CD14-positive monocyte (primary cell): Measurements from ENCODE around the gene RER1. TPM values are rescaled to one million over a fixed set of nuclear protein-coding genes. Genes with fewer than 3 reads are reported as not detected.

Experiments used
- DNase-seq, 3 donors: peaks; one replicate each; pipeline ENCODE4 v3.0.0-alpha.2; 2011 to 2022
- H2AFZ ChIP-seq: 2 replicates; pipeline ENCODE4 v1.6.0; 2012; ENCODE audit warnings: mild to moderate bottlenecking, low read depth, low read length, inconsistent platforms; ENCODE audit not compliant: insufficient read depth, poor library complexity, severe bottlenecking
- H3K27ac ChIP-seq, 2 donors: 1 replicate in 1 of 2; 2 replicates in 1 of 2; pipeline ENCODE4 v1.5.1; 2012 to 2013; ENCODE audit warnings: low read length in 2 of 2, control low read depth in 1 of 2, inconsistent platforms in 1 of 2, low read depth in 1 of 2, mild to moderate bottlenecking in 1 of 2
- H3K27me3 ChIP-seq, 2 donors: one replicate each; pipeline versions ENCODE4 v1.6.0 to v1.6.1; 2011 to 2013; ENCODE audit warnings: low read length in 2 of 2; ENCODE audit not compliant: control insufficient read depth in 2 of 2, insufficient read depth in 2 of 2
- H3K36me3 ChIP-seq, 2 donors: replicated peaks in 1 of 2; 1 replicate in 1 of 2; 2 replicates in 1 of 2; pipeline versions ENCODE4 v1.5.1 to v1.6.1; 2012 to 2013; ENCODE audit warnings: low read length in 2 of 2, control low read depth in 1 of 2, inconsistent platforms in 1 of 2, mild to moderate bottlenecking in 1 of 2; ENCODE audit not compliant: insufficient read depth in 2 of 2, control insufficient read depth in 1 of 2
- H3K4me1 ChIP-seq, 2 donors: 1 replicate in 1 of 2; 2 replicates in 1 of 2; pipeline versions ENCODE4 v1.5.1 to v1.6.1; 2012 to 2013; ENCODE audit warnings: low read length in 2 of 2, control low read depth in 1 of 2, inconsistent platforms in 1 of 2, mild to moderate bottlenecking in 1 of 2, moderate library complexity in 1 of 2; ENCODE audit not compliant: insufficient read depth in 2 of 2, control insufficient read depth in 1 of 2
- H3K4me2 ChIP-seq: replicated peaks from 2 replicates; pipeline ENCODE3; 2012; ENCODE audit warnings: low read length, moderate library complexity, mild to moderate bottlenecking; ENCODE audit not compliant: poor library complexity, severe bottlenecking; ENCODE audit errors: extremely low read depth
- H3K4me3 ChIP-seq, 3 experiments: fragments of 200-600 bp in 1 of 3; sonication (generic) in 1 of 3; replicated peaks in 1 of 3; 1 replicate in 2 of 3; 2 replicates in 1 of 3; pipeline ENCODE4 v1.5.1; 2011 to 2013; ENCODE audit warnings: low read length in 3 of 3, mild to moderate bottlenecking in 3 of 3, control low read depth in 2 of 3, low read depth in 2 of 3, inconsistent platforms in 1 of 3, moderate library complexity in 1 of 3
- H3K79me2 ChIP-seq: 2 replicates; pipeline ENCODE4 v1.6.0; 2012; ENCODE audit warnings: mild to moderate bottlenecking, control low read depth, inconsistent platforms, low read length, moderate library complexity; ENCODE audit not compliant: insufficient read depth
- H3K9ac ChIP-seq: 2 replicates; pipeline ENCODE4 v1.6.0; 2017; ENCODE audit warnings: low read length, mild to moderate bottlenecking; ENCODE audit not compliant: insufficient read depth, poor library complexity, severe bottlenecking
- H3K9me3 ChIP-seq, 2 donors: replicated peaks in 1 of 2; 1 replicate in 1 of 2; 2 replicates in 1 of 2; pipeline versions ENCODE4 v1.5.1 to v1.6.1; 2012 to 2013; ENCODE audit warnings: low read length in 2 of 2, control low read depth in 1 of 2; ENCODE audit not compliant: control insufficient read depth in 1 of 2, insufficient read depth in 1 of 2
- H4K20me1 ChIP-seq: 2 replicates; pipeline ENCODE4 v1.6.0; 2012; ENCODE audit warnings: mild to moderate bottlenecking, low read length, control low read depth, moderate library complexity; ENCODE audit not compliant: insufficient read depth
- H3K27ac Mint-ChIP-seq, 7 donors: one replicate each; pipeline ENCODE4 v1.8.0; 2020; ENCODE audit warnings: mild to moderate bottlenecking in 7 of 7, mixed read lengths in 7 of 7, moderate library complexity in 6 of 7, inconsistent platforms in 2 of 7
- H3K27me3 Mint-ChIP-seq, 3 donors: one replicate each; pipeline ENCODE4 v1.8.0; 2021 to 2022; ENCODE audit warnings: low read depth in 3 of 3, mild to moderate bottlenecking in 3 of 3, mixed read lengths in 3 of 3, moderate library complexity in 3 of 3, inconsistent platforms in 1 of 3
- H3K36me3 Mint-ChIP-seq, 2 donors: one replicate each; pipeline ENCODE4 v1.8.0; 2020; ENCODE audit warnings: mixed read lengths in 2 of 2, inconsistent platforms in 1 of 2, mild to moderate bottlenecking in 1 of 2
- H3K4me1 Mint-ChIP-seq: one replicate; pipeline ENCODE4 v1.8.0; 2020; ENCODE audit warnings: mild to moderate bottlenecking, mixed read lengths
- H3K4me3 Mint-ChIP-seq, 2 donors: one replicate each; pipeline ENCODE4 v1.8.0; 2020; ENCODE audit warnings: mild to moderate bottlenecking in 2 of 2, mixed read lengths in 2 of 2, moderate library complexity in 1 of 2
- H3K9me3 Mint-ChIP-seq, 7 donors: one replicate each; pipeline ENCODE4 v1.8.0; 2020 to 2022; ENCODE audit warnings: mixed read lengths in 7 of 7, mild to moderate bottlenecking in 6 of 7, moderate library complexity in 6 of 7, inconsistent platforms in 2 of 7
- WGBS: methylation state at CpG from one replicate; pipeline ENCODE4 v1.1.5; 2013; ENCODE audit warnings: missing lambda C conversion rate; ENCODE audit not compliant: insufficient coverage; 5-methylcytosine and 5-hydroxymethylcytosine counted together
- intact Hi-C, 2 donors: fragments of 100-400 bp; cut with micrococcal nuclease; formaldehyde crosslinking; loops; one replicate each; pipeline versions ENCODE4 v1.15.0 to v1.15.1; 2023
- polyA plus RNA-seq, 3 donors: library from polyadenylated mRNA; depleted of rRNA in 1 of 3; unstranded in 2 of 3; stranded (reverse) in 1 of 3; fragments of 300-500 nt in 2 of 3; fragments of >200 nt in 1 of 3; fragmentation: Illumina TruSeq in 2 of 3; gene quantifications; 1 replicate in 2 of 3; 2 replicates in 1 of 3; pipeline ENCODE4 v1.2.3, GENCODE V29; 2012 to 2021
- TF ChIP-seq, protein P1 (sequence below): fragments of 200-600 bp; IDR thresholded peaks from one replicate; pipeline ENCODE4 v1.8.0; 2022; ENCODE audit warnings: antibody characterized with exemption, mild to moderate bottlenecking

The RER1 gene
- polyA plus RNA-seq, 3 donors: 98.3 to 235 (median 193) TPM

DNA sequence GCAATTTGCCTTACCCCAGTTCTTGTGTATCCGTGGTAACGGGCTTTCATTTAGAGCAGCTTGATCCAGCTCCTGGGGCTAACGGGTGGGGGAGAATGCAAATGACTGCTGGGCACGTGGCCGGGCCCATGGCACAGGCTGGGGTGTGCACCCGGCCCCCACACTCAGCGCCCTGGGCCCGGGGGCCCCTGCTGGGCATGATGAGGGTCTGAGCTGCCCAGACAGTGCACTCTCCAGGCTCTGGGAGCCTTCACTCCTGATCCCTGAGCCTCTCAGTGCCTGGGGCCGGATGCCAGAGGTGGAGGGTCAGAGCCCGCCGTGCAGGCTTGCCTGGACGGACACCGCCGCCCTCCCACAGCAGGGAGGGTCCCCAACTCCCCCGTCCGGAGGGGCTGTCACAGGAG lies 40.8 kb downstream of the RER1 start:
- 94% methylated on average over 13 of the region's 16 CpGs for WGBS
- H3K4me3 Mint-ChIP-seq: no peak overlapping the region

DNA sequence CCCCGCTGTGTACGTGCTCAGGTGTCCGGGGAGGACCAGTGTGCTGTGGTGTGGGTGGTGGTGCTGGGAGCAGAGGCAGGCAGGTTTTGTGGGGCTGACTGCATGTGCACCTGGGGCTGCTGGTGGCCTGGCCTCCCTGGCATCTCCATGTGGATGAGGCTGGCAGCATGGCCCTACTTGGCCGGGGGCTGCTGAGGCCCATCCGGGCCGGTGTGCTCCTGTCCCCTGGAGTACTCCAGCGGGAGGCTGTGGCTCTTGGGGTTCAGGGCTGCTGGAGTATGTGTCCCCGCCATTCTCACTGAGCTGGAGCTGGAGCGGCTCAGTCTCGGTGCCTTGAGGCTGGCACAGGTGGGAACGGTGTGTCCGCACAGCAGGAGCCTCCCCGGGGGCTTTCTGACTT lies 41.6 kb downstream of the RER1 start:
- H3K4me2 ChIP-seq: no peak overlapping the region
- peaks cover 4 to 16% (median 9%) of the 10 kb centered on the region in 3 donors for H3K27me3 Mint-ChIP-seq

More for the DNA sequence above, 40.8 kb downstream of the RER1 start:
- no peaks in the 10 kb centered on the region for H3K4me1 ChIP-seq
- H3K9ac ChIP-seq: no peak overlapping the region
- peaks cover 0 to 13% of the 10 kb centered on the region in 2 donors for H3K9me3 ChIP-seq
- H3K27me3 ChIP-seq: no peaks in the 10 kb centered on the region
- Mint-ChIP-seq H3K36me3 (no peaks in the 10 kb centered on the region), H3K27ac (no peak overlapping the region), H3K9me3 (peaks cover 11 to 15% (median 13%) of the 10 kb centered on the region in 7 donors), H3K27me3 (peaks cover 4 to 16% (median 9%) of the 10 kb centered on the region in 3 donors), H3K4me1 (no peaks in the 10 kb centered on the region)
- no peak for DNase-seq
- no peak overlapping the region for H3K27ac ChIP-seq
- TF ChIP-seq, protein P1, sequence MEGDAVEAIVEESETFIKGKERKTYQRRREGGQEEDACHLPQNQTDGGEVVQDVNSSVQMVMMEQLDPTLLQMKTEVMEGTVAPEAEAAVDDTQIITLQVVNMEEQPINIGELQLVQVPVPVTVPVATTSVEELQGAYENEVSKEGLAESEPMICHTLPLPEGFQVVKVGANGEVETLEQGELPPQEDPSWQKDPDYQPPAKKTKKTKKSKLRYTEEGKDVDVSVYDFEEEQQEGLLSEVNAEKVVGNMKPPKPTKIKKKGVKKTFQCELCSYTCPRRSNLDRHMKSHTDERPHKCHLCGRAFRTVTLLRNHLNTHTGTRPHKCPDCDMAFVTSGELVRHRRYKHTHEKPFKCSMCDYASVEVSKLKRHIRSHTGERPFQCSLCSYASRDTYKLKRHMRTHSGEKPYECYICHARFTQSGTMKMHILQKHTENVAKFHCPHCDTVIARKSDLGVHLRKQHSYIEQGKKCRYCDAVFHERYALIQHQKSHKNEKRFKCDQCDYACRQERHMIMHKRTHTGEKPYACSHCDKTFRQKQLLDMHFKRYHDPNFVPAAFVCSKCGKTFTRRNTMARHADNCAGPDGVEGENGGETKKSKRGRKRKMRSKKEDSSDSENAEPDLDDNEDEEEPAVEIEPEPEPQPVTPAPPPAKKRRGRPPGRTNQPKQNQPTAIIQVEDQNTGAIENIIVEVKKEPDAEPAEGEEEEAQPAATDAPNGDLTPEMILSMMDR: no peak
- H3K4me3 ChIP-seq: no peak overlapping the region
- intact Hi-C loops: no loop called here
- no peaks in the 10 kb centered on the region for H3K79me2 ChIP-seq
- no peak overlapping the region for H3K4me2 ChIP-seq
- H3K36me3 ChIP-seq: no peaks in the 10 kb centered on the region
- no peaks in the 10 kb centered on the region for H4K20me1 ChIP-seq
- H2AFZ ChIP-seq: no peak overlapping the region

More for the DNA sequence above, 41.6 kb downstream of the RER1 start:
- no peaks in the 10 kb centered on the region for H4K20me1 ChIP-seq
- DNase-seq: no peak
- Mint-ChIP-seq H3K9me3 (peaks cover 11 to 15% (median 13%) of the 10 kb centered on the region in 7 donors), H3K4me3 (no peak overlapping the region), H3K4me1 (no peaks in the 10 kb centered on the region), H3K36me3 (no peaks in the 10 kb centered on the region), H3K27ac (no peak overlapping the region)
- no peaks in the 10 kb centered on the region for H3K27me3 ChIP-seq
- no peak overlapping the region for H3K27ac ChIP-seq
- 93% methylated on average over 5 of the region's 13 CpGs for WGBS
- H3K9me3 ChIP-seq: peaks cover 0 to 13% of the 10 kb centered on the region in 2 donors
- intact Hi-C loops: no loop called here
- TF ChIP-seq, protein P1: no peak
- H3K9ac ChIP-seq: no peak overlapping the region
- no peaks in the 10 kb centered on the region for H3K79me2 ChIP-seq
- H3K36me3 ChIP-seq: no peaks in the 10 kb centered on the region
- H3K4me1 ChIP-seq: no peaks in the 10 kb centered on the region
- H3K4me3 ChIP-seq: no peak overlapping the region
- no peak overlapping the region for H2AFZ ChIP-seq
